ENCODE results near the gene RAB40B.

Gene RAB40B

DNA sequence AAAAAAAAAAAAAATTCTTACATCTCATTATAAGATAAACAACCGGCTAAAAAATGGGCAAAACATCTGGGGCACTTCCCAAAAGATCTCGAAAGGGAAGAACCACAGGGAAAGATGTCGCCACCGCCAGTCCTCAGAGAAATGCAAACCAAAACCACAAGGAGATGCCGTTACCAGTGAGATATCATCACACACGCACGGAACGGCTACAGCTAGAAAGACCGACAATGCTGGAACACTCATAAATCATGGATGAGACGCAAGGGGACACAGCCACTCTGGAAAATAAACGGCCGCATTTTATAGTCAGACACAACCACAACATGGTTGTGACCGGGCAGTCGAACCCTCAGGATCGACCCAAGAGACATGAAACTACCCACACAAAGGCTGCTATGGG, 74.8 kb downstream of the RAB40B start:
- H3K4me3 ChIP-seq (ENCODE audit: low read length), result no peak overlapping the region
- TF ChIP-seq CTCF (conservative IDR thresholded peaks at IDR 0.05; ENCODE audit: low read depth, low read length), result no peak
- DNase-seq (ENCODE audit: low read depth), result no peak

DNA sequence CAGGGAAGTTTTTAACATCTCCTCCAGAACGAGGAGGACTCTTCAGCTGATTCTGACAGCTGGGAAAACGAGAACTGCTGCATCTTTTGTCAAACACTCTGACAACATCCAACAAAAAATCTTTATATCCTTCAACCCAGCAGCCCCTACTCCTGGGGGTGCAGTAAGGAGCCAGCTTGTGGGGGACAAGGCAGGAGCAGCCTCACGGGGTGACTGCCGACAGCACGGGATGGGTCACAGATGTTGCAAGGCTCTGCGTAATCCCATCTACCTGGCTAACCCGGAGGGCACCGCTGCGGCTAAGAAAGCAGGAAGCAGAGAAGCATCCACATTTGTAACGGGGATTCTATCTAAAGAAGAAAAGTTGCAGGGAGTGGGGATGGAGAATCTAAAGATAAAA, 78.9 kb downstream of the RAB40B start:
- H3K4me3 ChIP-seq (ENCODE audit: low read length), result no peak overlapping the region
- no peak for TF ChIP-seq CTCF (conservative IDR thresholded peaks at IDR 0.05; ENCODE audit: low read depth, low read length)
- DNase-seq (ENCODE audit: low read depth), result no peak

DNA sequence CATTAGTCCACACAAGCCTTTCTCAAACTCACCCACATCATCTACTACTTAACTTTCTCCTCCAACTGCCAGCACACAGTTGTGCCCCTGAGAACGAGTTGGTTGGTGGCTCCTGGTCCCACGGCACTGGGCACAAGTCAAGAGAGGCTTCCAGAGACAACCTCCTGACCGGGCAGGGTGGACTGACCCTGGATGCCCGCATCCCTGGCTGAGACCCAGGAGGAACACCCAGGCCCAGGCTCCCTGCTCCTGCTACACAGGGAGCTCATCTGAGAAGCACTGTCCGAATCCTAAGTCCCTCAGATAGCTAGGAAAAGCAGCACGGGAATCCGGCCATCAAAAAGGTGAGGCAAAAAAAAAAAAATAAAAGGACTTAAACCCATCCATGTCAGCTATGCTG, 79.3 kb downstream of the RAB40B start:
- no peak for TF ChIP-seq CTCF (conservative IDR thresholded peaks at IDR 0.05; ENCODE audit: low read depth, low read length)
- no peak overlapping the region for H3K4me3 ChIP-seq (ENCODE audit: low read length)
- DNase-seq (ENCODE audit: low read depth), result no peak

DNA sequence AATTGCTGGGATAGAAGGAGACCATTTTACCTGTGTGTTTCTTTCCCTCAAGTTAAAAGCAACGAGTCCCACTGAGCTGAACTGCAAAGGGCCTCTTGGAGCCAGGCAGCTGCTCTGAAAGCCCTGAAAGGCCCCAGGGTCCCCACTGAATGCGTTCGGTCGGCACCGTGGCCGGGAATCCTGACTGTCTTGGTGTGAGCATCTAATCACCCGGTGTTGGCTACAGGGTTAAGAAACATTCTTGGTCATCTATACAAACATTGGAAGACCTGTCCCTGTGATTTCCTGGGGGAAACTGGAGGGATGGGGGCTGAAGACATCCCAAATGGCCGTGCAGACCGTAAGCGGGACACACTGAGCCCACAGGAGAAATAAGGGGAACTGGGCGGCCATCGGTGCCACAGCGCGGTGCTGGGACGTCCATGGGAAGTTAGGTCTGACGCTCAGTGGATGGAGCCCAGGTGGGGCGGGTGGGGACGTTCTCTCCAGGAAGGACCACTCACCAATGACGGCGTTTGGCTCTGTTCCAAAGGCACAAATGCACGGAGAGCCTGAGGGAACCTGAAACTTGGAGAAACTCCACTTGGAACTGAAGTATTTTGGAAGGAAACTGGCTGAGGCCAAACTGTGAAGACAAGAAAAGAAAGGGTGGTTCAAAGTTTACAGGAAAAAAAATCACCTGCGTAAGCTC, 82.3 kb downstream of the RAB40B start:
- no peak for TF ChIP-seq CTCF (conservative IDR thresholded peaks at IDR 0.05; ENCODE audit: low read depth, low read length)
- DNase-seq (ENCODE audit: low read depth), result no peak
- H3K4me3 ChIP-seq (ENCODE audit: low read length), result no peak overlapping the region

GRCh38 chr17:82615084-82616020, 83.1 kb downstream of the RAB40B start:
- H3K4me3 ChIP-seq (ENCODE audit: low read length), result no peak overlapping the region
- TF ChIP-seq CTCF (conservative IDR thresholded peaks at IDR 0.05; ENCODE audit: low read depth, low read length), result peak; percentile 23
- no peak for DNase-seq (ENCODE audit: low read depth)

GRCh38 chr17:82614095-82614631, 84.3 kb downstream of the RAB40B start:
- H3K4me3 ChIP-seq (ENCODE audit: low read length), result no peak overlapping the region
- no peak for TF ChIP-seq CTCF (conservative IDR thresholded peaks at IDR 0.05; ENCODE audit: low read depth, low read length)

More at GRCh38 chr17:82614095-82614631, 84.3 kb downstream of the RAB40B start:
- no peak for DNase-seq (ENCODE audit: low read depth)
